ENCODE measurements around the gene OR6C70.
"Not testable (repeated sequence)": the region's sequence is repeated elsewhere in the genome, so short reads cannot be mapped to it uniquely, and the experiment has no call there.

The OR6C70 gene

GRCh38 chr12:55470088-55470829 lies at the start of gene OR6C70:
OR6C70 (minus strand) TSS chr12:55470138; CDS start chr12:55470138, 0 bp downstream.
- DNase-seq (ENCODE audit: low read depth in 3 of 3) = no peak

GRCh38 chr12:55516391-55516790 lies 46.5 kb upstream of the OR6C70 start:
- DNase-seq (ENCODE audit: low read depth in 3 of 3) = no peak

- no peak for DNase-seq (ENCODE audit: low read depth in 3 of 3)
Observed at GRCh38 chr12:55515696-55516095, 45.8 kb upstream of the OR6C70 start.

- no peak for DNase-seq (ENCODE audit: low read depth in 3 of 3)
Observed at GRCh38 chr12:55501601-55502000, 31.7 kb upstream of the OR6C70 start.

GRCh38 chr12:55499810-55500252 lies 29.9 kb upstream of the OR6C70 start:
- DNase-seq (ENCODE audit: low read depth in 3 of 3) = no peak

GRCh38 chr12:55499231-55499630 lies 29.3 kb upstream of the OR6C70 start:
- DNase-seq (ENCODE audit: low read depth in 3 of 3) = no peak

- no peak for DNase-seq (ENCODE audit: low read depth in 3 of 3)
Observed at GRCh38 chr12:55495490-55495889, 25.6 kb upstream of the OR6C70 start.

- no peak for DNase-seq (ENCODE audit: low read depth in 3 of 3)
Observed at GRCh38 chr12:55492078-55492477, 22.1 kb upstream of the OR6C70 start, which contains the start of gene OR6C68. OR6C68 (plus strand) TSS chr12:55492378; CDS start chr12:55492378, 0 bp downstream.

GRCh38 chr12:55484284-55484683 lies 14.3 kb upstream of the OR6C70 start:
- not testable (repeated sequence) for DNase-seq (ENCODE audit: low read depth in 3 of 3)

- not testable (repeated sequence) for DNase-seq (ENCODE audit: low read depth in 3 of 3)
Observed at GRCh38 chr12:55479136-55479535, 9.2 kb upstream of the OR6C70 start.

- no peak for DNase-seq (ENCODE audit: low read depth in 3 of 3)
Observed at GRCh38 chr12:55472264-55472663, 2.3 kb upstream of the OR6C70 start.

GRCh38 chr12:55469291-55469690 lies 647 bp downstream of the OR6C70 start:
- no peak for DNase-seq (ENCODE audit: low read depth in 3 of 3)

- no peak for DNase-seq (ENCODE audit: low read depth in 3 of 3)
Observed at GRCh38 chr12:55467836-55468235, 2.1 kb downstream of the OR6C70 start.

GRCh38 chr12:55464926-55465325 lies 5.0 kb downstream of the OR6C70 start:
- not testable (repeated sequence) for DNase-seq (ENCODE audit: low read depth in 3 of 3)

GRCh38 chr12:55448825-55449224 lies 21.1 kb downstream of the OR6C70 start:
- no peak for DNase-seq (ENCODE audit: low read depth in 3 of 3)

- DNase-seq (ENCODE audit: low read depth in 3 of 3) = no peak
Observed at GRCh38 chr12:55446326-55446725, 23.6 kb downstream of the OR6C70 start.

GRCh38 chr12:55445357-55445756 lies 24.6 kb downstream of the OR6C70 start:
- no peak for DNase-seq (ENCODE audit: low read depth in 3 of 3)

- DNase-seq (ENCODE audit: low read depth in 3 of 3) = no peak
Observed at GRCh38 chr12:55443776-55444175, 26.2 kb downstream of the OR6C70 start, which contains the start of gene OR6C2. OR6C2 (plus strand) TSS chr12:55444076; CDS start chr12:55452214, 8,138 bp downstream.

GRCh38 chr12:55441233-55441632 lies 28.7 kb downstream of the OR6C70 start:
- not testable (repeated sequence) for DNase-seq (ENCODE audit: low read depth in 3 of 3)

GRCh38 chr12:55428331-55429243 lies 41.4 kb downstream of the OR6C70 start:
- no peak for DNase-seq (ENCODE audit: low read depth in 3 of 3)

GRCh38 chr12:55425954-55426353 lies 44.0 kb downstream of the OR6C70 start, which contains the start of gene OR6C76:
OR6C76 (plus strand) TSS chr12:55426254; CDS start chr12:55426254, 0 bp downstream.
- DNase-seq (ENCODE audit: low read depth in 3 of 3) = no peak

GRCh38 chr12:55420307-55420962 lies 49.5 kb downstream of the OR6C70 start:
- DNase-seq (ENCODE audit: low read depth in 3 of 3) = no peak
